Activated CD4-positive, CD25-positive, alpha-beta regulatory T cell (primary cell): ENCODE data around the gene TRMT2A.
"Not testable (repeated sequence)": the region's sequence is repeated elsewhere in the genome, so short reads cannot be mapped to it uniquely, and the experiment has no call there.

Source experiments
- DNase-seq, 4 experiments: peaks; one replicate each; lab custom pipeline; 2025; lab: John Stamatoyannopoulos, UW

TRMT2A gene

DNA sequence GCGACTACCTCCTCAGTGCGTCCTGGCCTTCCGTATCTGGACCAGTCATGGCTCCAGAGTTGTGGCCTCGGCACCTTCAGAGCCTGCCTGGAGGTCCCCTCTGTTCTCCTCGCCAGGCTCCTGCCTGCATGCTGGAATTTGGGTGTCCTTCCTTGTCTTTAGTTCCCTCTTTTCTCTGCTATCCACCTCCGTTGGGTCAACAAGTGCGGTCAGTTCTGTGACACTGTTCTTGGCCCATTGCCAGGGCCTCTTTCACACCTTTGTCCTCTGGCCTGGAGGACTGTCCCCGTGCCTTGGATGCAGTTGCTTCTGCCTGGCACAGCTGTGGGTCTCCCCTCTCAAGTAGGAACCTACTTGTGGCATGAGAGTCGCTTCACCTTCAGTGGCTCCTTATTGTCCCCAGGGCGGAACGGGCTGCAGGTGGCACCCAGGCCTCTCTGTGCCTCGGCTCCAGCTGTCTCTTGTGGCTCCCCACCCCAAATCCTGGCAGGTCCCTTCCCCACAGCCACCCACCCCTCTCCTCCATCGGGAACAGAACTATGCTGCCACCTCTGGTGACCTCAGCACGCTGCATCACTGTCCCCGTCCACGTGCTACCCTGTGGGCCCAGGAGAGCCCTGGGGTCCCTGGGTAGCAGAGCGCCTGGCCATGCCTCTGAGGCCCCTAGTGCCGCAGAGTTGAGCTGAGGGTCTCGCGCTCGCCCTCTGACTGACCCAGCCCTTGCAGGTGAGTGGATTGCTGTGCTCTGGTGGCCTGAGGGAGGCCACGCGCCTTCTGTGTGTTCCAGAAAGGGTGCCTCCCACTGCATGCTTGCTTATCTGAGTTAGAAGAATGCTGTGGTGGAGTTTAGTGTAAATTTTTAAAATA lies 32.2 kb downstream of the TRMT2A start:
- DNase-seq: no peak

DNA sequence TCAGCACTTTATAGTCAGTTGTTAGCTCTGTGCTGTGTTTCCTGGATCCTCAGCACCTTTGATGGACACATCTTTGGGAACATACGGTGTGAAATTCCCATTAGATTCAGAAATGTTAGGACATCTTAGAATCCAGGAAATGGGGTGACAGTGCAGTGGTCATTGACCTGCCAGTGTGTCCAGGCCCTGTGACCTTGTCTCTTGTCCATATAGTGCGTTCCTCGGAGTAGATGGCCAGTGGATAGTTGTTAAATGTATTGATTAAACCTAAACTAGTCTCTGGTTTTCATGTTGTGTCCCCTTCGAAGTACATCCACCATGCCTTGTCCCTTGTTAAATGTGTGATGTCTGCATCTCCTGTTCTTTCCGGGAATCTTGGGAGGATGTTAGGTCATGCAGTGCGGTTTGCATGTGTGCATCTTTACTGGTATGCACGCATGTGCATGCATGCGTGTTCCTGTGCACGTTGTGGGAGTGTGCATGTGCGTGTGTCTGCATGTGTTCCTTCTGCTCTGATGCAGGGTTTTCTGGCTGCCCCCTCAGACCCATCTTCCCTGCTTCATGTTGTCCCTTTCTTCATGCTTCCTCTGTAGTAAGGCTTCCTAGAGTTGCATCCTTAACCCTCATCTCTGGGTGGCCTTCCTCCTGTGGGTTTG lies 33.0 kb downstream of the TRMT2A start:
- no peak for DNase-seq

DNA sequence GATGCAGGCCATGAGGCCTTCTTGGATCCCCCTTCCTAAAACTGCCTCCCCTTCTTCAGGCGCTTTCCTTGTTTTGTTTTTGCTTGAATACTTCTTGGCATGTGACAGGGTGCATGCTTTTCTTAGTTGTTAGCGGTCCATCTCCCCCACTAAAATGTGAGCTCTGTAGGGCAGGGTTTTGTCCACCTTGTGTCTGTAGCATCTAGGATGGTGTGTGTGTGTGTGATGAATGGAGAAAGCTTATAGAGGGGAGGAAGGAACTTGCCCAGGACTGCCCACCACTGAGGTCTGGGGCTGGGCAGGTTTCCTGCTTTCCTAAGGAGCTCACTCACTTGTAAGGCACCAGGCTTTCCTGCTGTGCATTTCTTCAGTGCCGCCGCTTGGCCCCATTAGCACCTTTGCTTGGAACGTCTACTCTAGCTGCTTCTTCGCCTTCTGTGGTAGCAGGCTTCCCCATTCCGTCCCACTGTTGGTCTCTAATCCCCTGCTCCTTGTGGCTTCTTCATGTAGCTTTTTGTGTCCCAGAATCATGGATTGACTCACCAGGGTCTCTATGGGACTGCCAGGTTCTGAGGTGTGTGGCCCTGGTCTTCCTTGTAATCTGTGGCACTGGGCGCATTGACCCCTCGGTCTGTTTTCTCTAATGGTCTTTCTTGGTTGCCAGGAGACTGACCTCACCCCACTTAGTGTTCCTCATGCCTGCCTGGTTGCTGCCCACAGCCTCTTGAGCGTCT lies 33.7 kb downstream of the TRMT2A start:
- DNase-seq: no peak

DNA sequence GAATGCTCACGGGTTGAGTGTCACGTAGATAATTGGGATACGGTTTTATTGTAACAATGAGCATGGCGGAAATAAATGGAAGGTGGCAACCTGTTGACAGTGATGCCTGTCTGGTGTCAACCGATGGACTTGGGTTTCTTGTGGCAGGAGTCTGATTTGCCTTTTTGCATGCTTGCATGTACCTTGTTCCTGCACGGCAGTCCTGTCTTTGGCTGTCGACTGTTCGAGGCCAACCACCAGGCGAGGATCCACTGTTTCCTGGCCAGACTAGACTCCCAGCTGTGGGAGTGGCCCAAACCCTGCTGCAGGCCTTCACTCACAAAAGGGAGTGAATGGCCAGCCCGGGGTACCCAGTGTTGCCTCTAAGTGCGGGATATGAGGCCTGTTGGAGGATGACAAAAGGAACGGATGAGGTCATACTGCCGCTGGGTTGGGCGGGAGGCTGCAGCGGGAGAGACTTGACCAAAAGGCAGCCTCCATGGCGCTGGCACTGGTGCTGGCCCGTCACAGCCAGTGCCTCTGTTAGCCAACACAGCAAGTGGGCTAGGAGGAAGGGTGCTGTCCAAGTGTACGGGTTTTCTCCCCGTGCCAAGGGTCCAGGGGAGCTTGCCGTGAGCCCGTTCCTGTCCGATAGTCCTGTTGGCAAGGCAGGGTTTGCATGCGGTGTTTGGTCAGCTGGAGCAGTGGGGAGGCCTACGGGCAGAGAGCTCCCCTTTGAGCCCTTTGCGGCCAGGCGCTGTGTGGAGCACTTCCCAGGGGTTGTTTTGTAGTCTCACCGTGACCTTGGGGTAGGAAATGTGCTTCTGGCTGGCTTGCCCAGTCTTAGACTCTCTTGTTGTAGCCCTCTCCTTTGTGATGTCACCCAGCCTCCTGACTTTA lies 36.0 kb downstream of the TRMT2A start:
- DNase-seq: no peak

DNA sequence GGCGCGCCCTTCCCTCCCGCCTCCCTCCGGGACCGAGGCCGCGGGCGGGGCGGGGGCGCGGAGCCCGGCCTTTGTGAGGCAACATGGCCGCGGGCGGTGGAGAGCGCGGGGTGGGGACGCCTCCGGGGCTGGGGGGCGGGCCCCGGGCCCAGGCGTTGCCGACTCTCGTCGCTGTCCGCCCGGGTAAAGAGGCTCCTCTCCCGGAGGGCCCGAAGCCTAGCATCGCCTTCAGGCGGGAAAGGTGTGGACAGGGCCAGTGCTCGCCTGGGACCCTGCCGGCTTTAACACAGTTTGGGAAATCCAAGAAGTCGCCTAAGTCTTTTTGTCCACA lies 36.6 kb downstream of the TRMT2A start:
- peak; percentile 47 to 59 (median 50) for DNase-seq

DNA sequence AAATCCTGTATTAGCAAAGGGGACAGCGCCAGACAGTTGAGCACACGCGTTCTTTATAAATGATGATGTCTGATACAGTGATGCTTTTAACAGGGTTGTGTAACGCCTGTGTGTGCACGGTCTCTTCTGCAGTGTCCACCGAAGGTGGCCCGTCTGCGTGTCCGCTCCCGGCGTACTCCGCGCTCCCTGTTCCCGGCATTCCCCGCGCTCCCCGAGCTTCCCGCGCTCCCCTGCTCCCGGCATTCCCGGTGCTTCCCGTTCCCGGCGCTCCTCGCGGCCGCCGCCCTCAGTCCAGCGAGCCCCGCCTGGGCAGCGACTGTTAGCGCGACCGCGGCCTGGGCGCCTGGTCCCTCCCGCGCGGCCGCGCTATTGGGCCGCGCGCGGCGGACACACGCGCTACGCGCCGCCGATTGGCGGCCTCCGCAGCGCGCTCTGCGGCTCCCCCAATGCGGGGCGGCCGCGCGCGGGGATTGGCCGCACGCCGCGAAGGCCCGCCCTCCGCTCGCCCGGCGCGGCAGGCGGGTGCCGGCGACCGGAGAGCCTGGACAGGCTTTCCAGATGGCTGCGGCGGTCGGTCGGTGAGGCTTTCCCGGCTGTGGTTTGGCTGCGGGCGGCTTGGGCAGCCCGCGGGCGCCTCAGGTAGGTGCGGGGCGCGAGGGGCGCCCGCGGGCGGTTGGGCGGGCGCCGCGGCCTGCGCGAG lies 37.1 kb downstream of the TRMT2A start, which contains the start of gene DGCR8:
Gene DGCR8 (plus strand): TSS at position 497 of the 700 bp plus-strand sequence. CDS start 5,723 bp downstream, outside the sequence.
- DNase-seq: peak; percentile 36 to 59 (median 50)

DNA sequence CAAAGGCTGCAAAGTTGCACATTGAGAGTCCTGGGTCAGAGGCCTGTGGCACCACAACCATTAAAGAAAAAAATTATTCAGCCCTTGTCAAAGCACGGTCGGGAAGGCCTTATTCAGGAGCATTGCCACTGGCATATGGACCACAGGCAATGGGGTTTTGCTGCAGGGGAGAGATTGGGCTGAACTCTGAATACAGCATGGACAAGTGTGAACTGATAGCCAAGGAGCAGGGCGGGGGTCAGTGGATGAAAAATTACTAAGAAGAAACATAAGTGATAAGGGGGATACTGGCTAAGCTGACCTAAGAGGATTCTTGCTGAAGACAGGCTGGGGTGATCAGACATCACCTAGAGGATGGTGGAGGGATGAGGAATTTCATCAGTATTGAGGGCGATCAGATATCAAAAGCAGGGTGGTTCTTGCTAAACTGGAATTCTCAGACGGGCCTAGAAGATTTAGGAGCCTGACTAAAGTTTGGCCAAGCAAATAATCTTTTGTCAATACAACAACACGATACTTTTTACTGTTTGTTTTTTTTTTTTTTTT lies 40.3 kb downstream of the TRMT2A start:
- no peak for DNase-seq

DNA sequence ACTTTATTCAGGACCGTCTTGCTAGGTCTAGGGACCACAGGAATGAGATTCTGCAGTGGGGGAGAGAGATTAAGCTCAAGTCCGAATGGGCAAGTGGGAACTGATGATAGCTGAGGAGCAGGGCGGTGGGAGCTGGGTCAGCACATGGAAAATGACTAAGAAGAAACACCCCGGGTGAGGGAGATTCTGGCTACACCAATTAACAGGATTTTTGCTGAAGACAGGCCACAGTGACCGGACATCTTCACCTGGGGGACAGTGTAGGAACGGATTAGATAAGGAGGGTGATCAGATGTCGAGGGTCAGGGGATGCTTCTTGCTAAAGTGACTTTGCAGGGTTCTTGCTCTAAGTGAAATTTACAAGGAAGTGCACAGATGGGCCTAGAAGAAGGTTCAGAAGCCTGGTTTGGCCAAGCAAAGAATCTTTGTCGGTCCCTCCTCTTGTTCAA lies 45.5 kb downstream of the TRMT2A start:
- no peak for DNase-seq

DNA sequence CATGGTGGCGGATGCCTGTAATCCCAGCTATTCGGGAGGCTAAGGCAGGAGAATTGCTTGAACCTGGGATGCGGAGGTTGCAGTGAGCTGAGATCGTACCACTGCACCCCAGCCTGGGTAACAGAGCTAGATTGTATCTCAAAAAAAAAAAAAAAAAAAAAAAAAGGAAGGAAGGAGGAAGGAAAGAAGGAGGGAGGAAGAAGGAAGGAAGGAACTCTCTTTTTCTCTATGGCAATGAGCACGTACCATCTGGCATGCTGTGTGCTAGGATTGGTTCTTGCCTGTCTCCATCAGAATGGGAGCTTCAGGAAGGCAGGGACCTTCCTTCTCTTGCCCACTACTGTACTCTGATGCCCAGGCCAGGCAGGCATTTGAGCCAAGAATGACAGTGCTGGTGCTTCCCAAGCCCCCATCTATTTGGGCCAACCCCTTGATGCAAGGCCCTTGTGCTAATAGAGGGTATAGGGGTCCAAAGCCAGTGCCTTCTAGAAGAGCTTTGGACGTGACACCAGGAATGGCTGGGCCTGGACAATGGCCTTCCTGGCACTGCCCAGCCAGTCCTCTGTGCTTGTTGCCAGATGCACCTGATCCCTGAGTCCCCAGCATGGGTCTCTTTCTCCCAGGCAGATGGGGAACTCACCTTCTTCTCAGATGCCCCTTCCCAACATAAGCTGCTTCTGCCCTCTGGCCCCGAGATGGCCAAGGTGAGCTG lies 47.5 kb downstream of the TRMT2A start:
- DNase-seq: no peak

DNA sequence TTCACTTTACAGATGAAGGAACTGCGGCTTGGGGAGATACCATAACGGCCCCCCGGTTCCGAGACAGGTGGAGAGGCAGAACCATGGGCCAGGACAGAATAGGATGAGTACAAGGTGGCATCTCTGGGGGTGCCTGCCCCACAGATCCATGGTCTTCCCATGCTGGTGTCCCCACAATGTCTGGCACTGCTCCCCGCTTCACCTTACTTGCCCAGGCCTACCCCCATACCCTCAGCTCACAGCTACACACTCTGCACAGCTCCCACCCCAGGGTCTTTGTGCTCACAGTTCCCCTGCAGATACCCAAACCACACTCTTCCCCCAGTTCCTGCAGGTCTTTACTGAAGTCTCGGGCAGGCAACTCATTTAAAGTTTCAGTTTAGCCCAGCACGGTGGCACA lies 48.4 kb downstream of the TRMT2A start:
- DNase-seq: no peak

DNA sequence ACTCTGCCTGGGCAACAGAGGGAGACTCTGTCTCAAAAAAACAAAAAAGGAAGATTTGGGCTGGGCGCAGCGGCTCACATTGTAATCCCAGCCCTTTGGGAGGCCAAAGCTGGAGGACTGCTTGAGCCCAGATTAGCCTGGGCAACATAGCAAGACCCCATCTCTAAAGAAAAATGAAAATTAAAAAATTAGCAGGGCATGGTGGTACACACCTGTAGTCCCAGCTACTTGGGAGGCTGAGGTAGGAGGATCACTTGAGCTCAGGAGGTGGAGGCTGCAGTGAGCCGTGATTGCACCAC lies 49.7 kb downstream of the TRMT2A start:
- not testable (repeated sequence) for DNase-seq

DNA sequence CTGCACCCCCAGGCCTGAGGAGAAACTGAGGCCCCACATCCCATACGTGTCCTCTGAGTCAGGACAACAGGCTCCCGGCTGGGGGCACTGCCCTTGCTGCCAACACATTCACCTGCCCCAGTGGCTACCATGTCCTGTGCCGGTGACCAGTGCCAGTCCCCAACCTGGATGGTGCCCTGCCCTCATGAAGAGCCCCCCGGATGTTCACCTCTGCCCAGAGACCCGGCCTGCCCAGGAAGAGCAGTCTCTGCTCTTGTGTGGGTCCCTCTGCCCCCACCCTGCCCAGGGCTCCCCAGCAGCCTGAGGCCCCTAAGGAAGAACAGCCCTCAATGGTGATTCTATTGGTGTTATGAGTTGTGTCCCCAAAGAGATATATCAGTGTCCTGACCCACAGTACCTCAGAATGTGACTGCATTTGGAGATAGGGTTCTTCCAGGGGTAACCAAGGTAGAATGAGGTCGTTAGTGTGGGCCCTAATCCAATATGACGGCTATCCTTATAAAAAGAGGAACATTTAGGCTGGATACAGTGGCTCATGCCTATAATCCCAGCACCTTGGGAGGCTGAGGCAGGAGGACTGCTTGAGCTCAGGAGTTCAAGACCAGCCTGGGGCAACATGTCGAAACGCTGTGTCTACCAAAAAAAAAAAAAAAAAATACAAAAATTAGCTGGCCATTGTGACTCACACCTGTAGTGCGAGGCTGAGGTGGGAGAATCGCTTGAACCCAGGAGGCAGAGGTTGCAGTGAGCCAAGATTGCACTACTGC lies 50.2 kb downstream of the TRMT2A start:
- no peak for DNase-seq

DNA sequence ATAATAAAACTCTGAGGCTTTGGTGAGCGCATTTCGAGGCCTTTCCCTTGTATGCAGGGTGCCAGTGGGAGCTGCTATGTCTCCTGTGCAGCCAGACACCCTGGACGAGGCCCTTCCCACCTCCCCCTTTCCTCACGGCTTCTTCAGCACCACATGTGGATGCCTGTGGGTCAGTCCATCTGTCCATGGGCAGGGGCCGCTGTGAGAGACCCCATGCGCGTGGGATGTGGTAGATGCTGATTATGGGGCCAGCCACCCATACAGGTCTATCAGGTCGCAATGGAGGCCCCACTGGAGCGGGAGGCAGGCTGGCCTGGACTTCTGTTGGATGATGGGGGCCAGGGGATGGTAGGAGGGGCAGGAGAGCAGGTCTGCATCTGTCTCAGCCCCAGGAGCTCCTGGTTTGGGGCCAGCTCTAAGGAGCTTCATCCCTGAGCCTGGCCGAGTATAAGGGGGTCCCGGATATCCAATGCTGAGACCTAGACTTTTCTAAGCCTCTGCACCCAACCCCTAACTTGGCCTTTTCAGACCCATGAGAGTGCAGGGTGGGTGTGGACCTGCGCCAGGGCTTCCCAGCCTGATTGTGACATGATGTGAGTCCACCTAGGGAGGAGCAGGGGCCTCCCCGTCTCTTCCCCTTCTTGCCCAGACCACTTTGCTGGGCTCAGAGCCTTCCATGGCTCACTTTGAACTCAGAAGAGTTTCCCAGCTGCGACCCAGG lies 51.0 kb downstream of the TRMT2A start:
- no peak for DNase-seq

DNA sequence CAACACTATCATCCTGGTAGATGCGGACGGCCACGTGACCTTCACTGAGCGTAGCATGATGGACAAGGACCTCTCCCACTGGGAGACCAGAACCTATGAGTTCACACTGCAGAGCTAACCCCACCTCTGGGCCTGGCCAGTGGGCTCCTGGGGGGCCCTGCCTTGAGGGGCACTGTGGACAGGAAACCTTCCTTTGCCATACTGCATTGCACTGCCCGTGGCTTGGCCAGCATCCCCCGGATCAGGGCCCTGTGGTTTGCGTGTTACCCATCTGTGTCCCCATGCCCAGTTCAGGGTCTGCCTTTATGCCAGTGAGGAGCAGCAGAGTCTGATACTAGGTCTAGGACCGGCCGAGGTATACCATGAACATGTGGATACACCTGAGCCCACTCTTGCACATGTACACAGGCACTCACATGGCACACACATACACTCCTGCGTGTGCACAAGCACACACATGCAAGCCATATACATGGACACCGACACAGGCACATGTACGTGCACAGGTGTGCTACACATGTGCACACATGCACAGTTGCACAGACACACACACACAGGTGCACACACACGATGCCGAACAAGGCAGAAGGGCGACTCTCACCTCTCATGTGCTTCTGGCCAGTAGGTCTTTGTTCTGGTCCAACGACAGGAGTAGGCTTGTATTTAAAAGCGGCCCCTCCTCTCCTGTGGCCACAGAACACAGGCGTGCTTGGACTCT lies 52.3 kb downstream of the TRMT2A start:
- no peak for DNase-seq

DNA sequence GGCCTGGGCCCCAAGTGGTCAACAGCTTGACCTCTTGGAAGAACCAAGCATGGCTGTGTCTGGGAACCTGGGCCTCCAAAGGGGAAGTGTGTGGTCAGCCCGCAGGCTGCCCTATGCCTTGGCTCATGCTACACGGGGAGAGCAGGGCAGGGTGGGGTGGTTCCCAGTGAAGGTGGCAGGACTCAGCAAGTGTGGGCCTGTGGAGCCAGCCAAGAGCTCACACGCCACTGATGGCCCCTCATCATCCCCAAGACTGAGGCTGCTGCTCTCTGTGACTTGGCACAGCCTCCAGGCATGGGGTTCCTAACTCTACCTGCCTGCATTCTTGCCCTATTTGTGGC lies 52.9 kb downstream of the TRMT2A start:
- DNase-seq: no peak

DNA sequence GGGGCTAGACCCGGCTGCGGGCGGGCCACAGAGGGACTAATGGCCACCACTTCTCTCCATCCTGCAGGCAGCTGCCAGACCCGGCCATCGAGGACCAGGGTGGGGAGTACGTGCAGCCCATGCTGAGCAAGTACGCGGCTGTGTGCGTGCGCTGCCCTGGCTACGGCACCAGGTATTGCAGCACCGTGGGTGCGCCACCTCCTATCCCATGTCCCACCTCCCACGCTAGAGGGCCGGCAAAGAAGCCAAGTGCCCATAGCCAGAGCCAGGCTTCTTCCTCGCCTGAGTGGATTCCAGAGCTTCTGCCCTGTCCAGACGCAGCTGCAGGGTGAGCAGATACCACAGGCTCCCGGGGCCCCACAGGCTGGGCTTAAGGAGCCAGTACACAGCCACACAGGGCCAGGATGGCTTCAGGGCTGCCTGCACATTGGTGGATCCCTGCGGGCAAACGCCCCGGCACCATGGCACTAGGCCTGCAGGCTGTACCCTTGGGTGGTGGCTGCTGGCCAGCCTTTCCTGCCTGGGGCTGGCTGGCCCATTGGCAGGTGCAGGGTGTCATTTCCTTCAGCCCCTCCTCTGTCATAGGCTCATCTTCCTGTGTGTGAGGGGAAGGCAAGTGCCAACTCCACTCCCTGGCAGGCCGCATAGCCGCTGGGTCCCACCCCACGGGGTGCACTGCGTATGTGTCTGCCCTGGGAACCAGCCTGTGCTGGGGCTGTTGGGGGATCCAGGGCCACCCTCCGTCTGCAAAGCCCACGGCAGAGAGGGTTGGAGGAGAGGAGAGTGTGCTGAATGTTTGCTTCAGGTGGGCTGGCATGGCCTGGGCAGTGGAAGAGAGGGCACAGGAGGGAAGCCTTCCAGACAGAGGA lies 53.5 kb downstream of the TRMT2A start:
- no peak for DNase-seq

DNA sequence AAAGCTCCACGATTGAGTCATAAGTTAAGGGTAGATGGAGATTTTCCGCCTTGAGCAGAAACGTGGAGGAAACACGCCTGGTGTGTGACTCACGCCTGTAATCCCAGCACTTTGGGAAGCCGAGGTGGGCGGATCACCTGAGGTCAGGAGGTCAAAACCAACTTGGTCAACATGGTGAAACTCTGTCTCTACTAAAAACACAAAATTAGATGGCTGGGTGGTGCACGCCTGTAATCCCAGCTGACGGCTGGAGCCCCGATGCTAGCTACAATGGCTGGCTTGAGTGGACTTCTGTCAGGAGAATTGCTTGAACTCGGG lies 54.3 kb downstream of the TRMT2A start:
- DNase-seq: no peak
